OCI-M2 (cell line): ENCODE measurements around the gene NOVA2.

Experiments
- DNase-seq: peaks from one replicate; lab custom pipeline; 2025; ENCODE audit not compliant: unreplicated experiment; lab: John Stamatoyannopoulos, UW

Gene NOVA2

DNA sequence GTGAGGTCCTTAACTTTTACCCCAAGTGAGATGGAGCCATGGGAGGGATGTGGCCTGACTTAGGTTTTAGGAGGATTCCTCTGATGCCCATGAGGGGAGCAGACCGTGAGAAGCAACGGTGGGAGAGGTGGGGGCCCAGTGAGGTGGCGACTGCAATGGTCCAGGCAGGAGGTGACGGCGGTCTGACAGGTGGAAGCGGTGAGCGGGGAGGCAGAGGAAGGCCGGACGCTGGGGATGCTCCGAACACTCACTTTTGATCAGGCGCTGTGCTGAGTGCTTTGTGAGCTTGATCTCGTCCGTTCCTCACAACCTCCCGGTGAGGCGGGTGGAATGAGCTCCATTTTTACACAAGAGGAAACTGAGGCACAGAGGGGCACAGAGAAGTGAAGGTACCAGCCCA is 11.6 kb downstream of the NOVA2 start:
- no peak for DNase-seq

DNA sequence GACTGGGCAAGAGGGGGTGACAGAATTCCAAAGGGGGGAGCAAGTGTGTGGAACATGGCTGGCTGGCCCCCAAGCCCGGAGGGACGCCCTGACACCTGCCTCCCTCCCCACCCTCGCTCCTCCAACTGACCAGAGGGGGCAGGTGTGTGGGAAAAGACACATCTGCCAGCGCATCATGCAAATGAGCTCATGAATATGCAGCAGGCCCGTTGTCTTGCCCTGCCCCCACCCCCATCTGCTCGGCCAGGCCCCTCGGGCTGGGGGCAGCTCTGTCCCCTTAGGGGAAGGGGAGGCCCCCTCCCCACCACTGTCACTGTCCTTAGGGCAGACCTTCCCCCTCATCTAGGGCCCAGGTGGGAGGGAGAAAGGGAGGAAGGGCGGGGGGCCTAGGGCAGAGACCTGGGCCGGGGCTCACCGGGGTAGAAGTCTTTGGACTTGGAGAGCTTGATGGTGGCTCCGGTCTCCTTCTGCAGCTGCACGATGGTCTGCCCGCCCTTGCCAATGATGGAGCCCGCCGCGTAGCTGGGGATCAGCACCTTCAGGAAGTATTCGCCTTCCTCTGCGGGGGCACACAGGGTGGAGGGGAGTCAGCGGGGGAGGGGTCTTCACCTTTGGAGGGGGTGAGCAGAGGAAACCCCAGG is 12.9 kb downstream of the NOVA2 start:
- DNase-seq: no peak

GRCh38 chr19:45959517-45960025 is 14.1 kb downstream of the NOVA2 start:
- DNase-seq: no peak

GRCh38 chr19:45958769-45959516 is 14.7 kb downstream of the NOVA2 start:
- DNase-seq: no peak

GRCh38 chr19:45958320-45958719 is 15.3 kb downstream of the NOVA2 start:
- DNase-seq: no peak

- no peak for DNase-seq
These were observed 17.6 kb downstream of the NOVA2 start for GRCh38 chr19:45955905-45956608.

DNA sequence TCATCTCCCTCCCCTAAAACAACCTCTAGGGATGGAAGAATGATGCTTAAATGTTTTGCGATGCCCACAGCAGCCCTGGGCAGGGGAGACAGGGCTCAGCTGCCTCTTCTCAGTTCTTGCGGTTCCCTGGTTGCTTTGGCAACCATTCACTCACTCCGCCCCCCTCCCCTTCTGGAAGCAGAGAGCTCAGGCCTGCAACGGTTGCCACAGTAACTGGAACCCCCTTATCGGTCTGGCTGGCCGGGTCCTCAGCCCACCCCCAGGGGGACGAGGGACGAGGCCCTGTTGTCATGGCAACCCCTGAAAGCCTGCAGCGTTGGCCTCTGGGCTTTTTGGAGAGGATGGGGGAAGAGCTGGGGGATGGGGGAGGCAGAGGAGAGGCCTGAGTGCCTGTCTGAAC is 19.5 kb downstream of the NOVA2 start:
- no peak for DNase-seq

DNA sequence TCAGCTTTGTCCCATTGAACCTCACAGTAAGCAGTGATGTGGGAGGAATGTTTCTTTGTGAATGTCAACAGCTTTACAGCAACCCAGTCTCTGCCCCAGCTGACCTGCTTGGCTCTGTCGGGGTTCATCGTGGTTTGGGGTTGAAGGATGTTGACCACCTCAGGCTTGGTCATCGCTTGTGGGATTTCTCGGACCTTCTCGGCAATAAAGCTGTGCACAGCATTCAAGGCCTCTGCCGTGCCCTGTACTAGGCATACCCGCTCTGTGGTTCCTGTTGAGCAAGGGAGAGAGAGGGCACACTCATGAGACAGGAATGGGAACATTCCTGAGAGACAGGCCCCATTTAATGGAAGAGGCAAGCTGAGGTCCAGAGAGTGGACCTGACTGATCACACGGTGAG is 20.0 kb downstream of the NOVA2 start:
- no peak for DNase-seq

DNA sequence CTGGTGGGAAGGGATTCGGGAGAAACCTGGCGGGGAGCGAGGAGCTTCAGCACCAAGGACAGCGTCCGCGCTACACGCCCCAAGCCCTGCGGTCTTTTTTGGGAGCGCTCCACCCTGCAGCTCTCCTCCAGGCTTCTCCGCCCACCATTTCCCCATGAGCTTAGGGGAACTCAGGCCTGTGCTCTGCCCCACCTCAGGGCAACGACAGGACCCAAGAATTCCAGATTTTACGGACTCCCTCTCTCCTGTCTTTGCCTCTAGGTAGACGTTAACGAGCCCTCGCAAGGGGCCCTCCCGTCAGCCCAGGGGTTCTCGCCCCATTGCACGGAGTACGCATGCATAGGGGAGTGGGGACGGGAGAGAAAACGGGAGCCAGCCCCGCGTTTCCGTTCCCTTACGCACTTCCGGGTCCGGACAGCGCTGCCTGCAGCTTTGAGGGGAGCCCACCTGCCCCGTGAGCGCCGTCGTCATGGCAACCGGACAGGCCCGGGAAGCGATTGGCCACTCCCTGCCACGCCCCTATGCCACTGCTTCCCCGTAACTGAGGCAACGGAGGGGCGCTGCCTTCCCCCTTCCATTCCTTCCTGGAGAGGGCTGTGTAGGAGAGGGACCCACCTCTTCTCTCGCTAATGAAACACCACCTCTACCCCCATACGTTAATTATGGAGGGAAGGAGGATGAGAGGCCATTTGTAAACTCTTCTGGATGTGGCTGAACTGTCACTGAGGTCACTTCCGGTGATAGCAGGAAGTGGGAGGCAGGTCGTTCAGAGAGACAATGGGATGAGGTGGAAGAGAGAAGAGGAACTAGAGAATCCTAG is 20.8 kb downstream of the NOVA2 start:
- DNase-seq: no peak

DNA sequence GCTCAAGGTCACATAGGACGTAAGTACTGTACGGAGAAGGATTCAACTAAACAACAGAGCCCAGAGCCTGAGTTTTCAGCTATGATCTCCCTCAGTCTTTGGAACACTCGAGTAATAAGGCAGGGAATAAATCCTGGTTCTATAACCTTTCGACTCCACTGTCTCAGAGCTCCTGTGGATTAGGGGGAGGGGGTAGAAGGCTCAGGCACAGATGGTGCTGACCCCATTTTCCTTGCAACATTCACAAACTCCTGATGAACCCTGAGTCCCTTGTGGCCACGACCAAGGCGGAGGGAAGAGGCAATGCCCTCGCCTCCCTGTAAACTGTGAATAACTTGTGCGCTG is 21.4 kb downstream of the NOVA2 start:
- DNase-seq: no peak

DNA sequence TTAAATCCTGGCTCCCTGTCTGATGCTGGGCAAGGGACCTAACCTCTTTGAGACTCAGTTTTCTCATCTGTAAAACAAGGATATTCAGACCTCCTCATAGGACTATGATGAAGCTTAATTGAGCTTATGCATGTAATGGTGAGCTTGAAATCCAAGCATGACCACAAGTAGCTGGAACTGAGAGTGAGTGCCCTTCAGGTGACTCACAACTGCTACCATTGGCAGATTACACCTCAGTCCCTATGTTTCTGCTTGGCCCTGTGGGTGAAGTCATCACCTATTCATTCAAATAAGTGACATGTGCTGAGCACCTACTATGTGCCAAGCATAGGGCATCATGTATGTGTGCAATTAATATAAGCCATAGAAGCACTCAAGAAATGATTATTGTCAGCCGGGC is 25.7 kb downstream of the NOVA2 start:
- DNase-seq: no peak

- no peak for DNase-seq
These were observed 33.2 kb downstream of the NOVA2 start for GRCh38 chr19:45940515-45940805.

- no peak for DNase-seq
These were observed 33.7 kb downstream of the NOVA2 start for GRCh38 chr19:45939792-45940514.

- DNase-seq: no peak
These were observed 34.8 kb downstream of the NOVA2 start for GRCh38 chr19:45938733-45939319.

DNA sequence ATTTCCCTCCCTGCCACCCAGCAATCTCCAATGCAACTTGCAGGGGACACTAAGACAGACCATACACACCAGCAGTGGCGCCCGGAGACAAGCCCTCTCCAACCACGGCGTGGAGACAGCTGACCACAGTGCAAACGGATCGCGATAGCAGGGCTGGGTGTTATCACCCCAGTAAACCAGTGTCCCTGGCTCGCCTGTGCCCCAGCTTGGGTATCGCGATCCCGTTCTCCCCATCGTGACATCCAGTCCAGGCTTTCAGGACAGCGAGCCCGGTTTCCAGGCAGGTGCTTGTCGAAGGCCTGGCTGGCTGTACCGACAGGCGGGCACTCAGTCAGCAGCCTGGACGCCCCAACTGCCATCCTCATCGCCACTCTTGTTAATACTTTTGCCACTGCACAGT is 38.4 kb downstream of the NOVA2 start:
- DNase-seq: no peak

- DNase-seq: no peak
These were observed 39.0 kb downstream of the NOVA2 start for GRCh38 chr19:45934551-45935230.

GRCh38 chr19:45933759-45934158 is 39.9 kb downstream of the NOVA2 start:
- DNase-seq: no peak

GRCh38 chr19:45931055-45931454 is 42.6 kb downstream of the NOVA2 start:
- DNase-seq: no peak

GRCh38 chr19:45929247-45929646 is 44.4 kb downstream of the NOVA2 start:
- DNase-seq: no peak
